COLO829 (cell line): ENCODE data around the gene PHACTR3.
A peak's percentile ranks its signal among the peaks of the same experiment; 100 is the strongest.

Experiments
- DNase-seq: peaks from one replicate; pipeline ENCODE4 v3.0.0; 2012; ENCODE audit warnings: low spot score

Gene PHACTR3

GRCh38 chr20:59696476-59696875, 92.1 kb downstream of the PHACTR3 start:
- DNase-seq, result no peak

GRCh38 chr20:59697068-59697467, 92.7 kb downstream of the PHACTR3 start:
- no peak for DNase-seq

- no peak for DNase-seq
Observed at GRCh38 chr20:59698598-59698997, 94.3 kb downstream of the PHACTR3 start.

- DNase-seq, result no peak
Observed at GRCh38 chr20:59701236-59701635, 96.9 kb downstream of the PHACTR3 start.

GRCh38 chr20:59703046-59703445, 98.7 kb downstream of the PHACTR3 start:
- DNase-seq, result peak; percentile 60

GRCh38 chr20:59705651-59706399, 101.5 kb downstream of the PHACTR3 start:
- no peak for DNase-seq

GRCh38 chr20:59706400-59706693, 102.0 kb downstream of the PHACTR3 start:
- no peak for DNase-seq

GRCh38 chr20:59708326-59708725, 104.0 kb downstream of the PHACTR3 start:
- no peak for DNase-seq

- no peak for DNase-seq
Observed at GRCh38 chr20:59709636-59710035, 105.3 kb downstream of the PHACTR3 start.

- no peak for DNase-seq
Observed at GRCh38 chr20:59718071-59718470, 113.7 kb downstream of the PHACTR3 start.

- no peak for DNase-seq
Observed at GRCh38 chr20:59718751-59719150, 114.4 kb downstream of the PHACTR3 start.

- no peak for DNase-seq
Observed at GRCh38 chr20:59720013-59720412, 115.7 kb downstream of the PHACTR3 start.

- no peak for DNase-seq
Observed at GRCh38 chr20:59721386-59721785, 117.0 kb downstream of the PHACTR3 start.

- no peak for DNase-seq
Observed at GRCh38 chr20:59723108-59723500, 118.8 kb downstream of the PHACTR3 start.

- DNase-seq, result no peak
Observed at GRCh38 chr20:59723607-59724456, 119.5 kb downstream of the PHACTR3 start.

GRCh38 chr20:59724457-59725366, 120.4 kb downstream of the PHACTR3 start:
- DNase-seq, result no peak

- no peak for DNase-seq
Observed at GRCh38 chr20:59725476-59726280, 121.3 kb downstream of the PHACTR3 start.

- no peak for DNase-seq
Observed at GRCh38 chr20:59726281-59726595, 121.9 kb downstream of the PHACTR3 start.

GRCh38 chr20:59728722-59729430, 124.5 kb downstream of the PHACTR3 start:
- DNase-seq, result no peak

- DNase-seq, result no peak
Observed at GRCh38 chr20:59729506-59729905, 125.2 kb downstream of the PHACTR3 start.

GRCh38 chr20:59730722-59731121, 126.4 kb downstream of the PHACTR3 start:
- DNase-seq, result no peak
